Sciatic nerve (tissue), 1 donor: ENCODE results near the gene LYZL4. TPM values are rescaled to one million over a fixed set of nuclear protein-coding genes. Genes with fewer than 3 reads are reported as not detected.

ENCODE experiments used
- total RNA-seq: library from RNA; stranded (reverse); fragmentation: NEBNext Ultra II Directional; extraction: Animal tissue kit (Norgen Biotek cat#: 25700); gene quantifications from one replicate; pipeline ENCODE4 v1.2.1, GENCODE V29; 2021
- donor health status: DM: no; HTN: no; CAD: no.

LYZL4 gene
- total RNA-seq, 1 donor from 2014 or later: not detected

Other genes with a start within 250 kb of the LYZL4 start
- not detected for gene CCK, start 144.4 kb downstream of the LYZL4 start, total RNA-seq
- gene VIPR1, start 92.0 kb upstream of the LYZL4 start, total RNA-seq: 5.8 TPM
- 59.5 TPM for gene SEC22C, start 171.4 kb upstream of the LYZL4 start, total RNA-seq
- 16.0 TPM for gene SS18L2, start 180.2 kb upstream of the LYZL4 start, total RNA-seq
- 149 TPM for gene NKTR, start 190.1 kb upstream of the LYZL4 start, total RNA-seq
- 48.9 TPM for gene ZBTB47, start 243.1 kb upstream of the LYZL4 start, total RNA-seq